Urinary bladder (tissue), 4 donors: ENCODE results near the gene SMARCAL1. TPM values are rescaled to one million over a fixed set of nuclear protein-coding genes. Genes with fewer than 3 reads are reported as not detected.

Experiments used
- DNase-seq: peaks from one replicate; pipeline ENCODE4 v3.0.0-alpha.2; 2015; ENCODE audit errors: extremely low spot score
- H3K27ac ChIP-seq: one replicate; pipeline ENCODE4 v1.5.1; 2013; ENCODE audit warnings: low read depth, mild to moderate bottlenecking, moderate library complexity
- H3K36me3 ChIP-seq: one replicate; pipeline ENCODE4 v1.6.1; 2013; ENCODE audit warnings: mild to moderate bottlenecking, moderate library complexity; ENCODE audit not compliant: insufficient read depth
- H3K4me1 ChIP-seq: one replicate; pipeline ENCODE4 v1.6.1; 2013; ENCODE audit warnings: mild to moderate bottlenecking, moderate library complexity; ENCODE audit not compliant: insufficient read depth
- H3K4me3 ChIP-seq: one replicate; pipeline ENCODE4 v1.5.1; 2013; ENCODE audit warnings: low read depth, low read length
- WGBS: extraction: QIAGEN DNeasy Blood & Tissue Kit; methylation state at CpG from one replicate; pipeline ENCODE4 v1.1.7; 2013; 5-methylcytosine and 5-hydroxymethylcytosine counted together
- polyA plus RNA-seq: library from polyadenylated mRNA; stranded (reverse); fragments of 200-250 nt; gene quantifications from one replicate; pipeline ENCODE4 v1.2.3, GENCODE V29; 2013
- total RNA-seq: library from RNA; depleted of rRNA; stranded (reverse); fragments of >200 nt; gene quantifications from one replicate; pipeline ENCODE4 v1.2.3, GENCODE V29; 2014
- donor health status: healthy with polysubstance abuse.
- donor health status: healthy.

SMARCAL1 gene
- total and polyA plus RNA-seq, 2 donors: 11.1 to 18.9 TPM

DNA sequence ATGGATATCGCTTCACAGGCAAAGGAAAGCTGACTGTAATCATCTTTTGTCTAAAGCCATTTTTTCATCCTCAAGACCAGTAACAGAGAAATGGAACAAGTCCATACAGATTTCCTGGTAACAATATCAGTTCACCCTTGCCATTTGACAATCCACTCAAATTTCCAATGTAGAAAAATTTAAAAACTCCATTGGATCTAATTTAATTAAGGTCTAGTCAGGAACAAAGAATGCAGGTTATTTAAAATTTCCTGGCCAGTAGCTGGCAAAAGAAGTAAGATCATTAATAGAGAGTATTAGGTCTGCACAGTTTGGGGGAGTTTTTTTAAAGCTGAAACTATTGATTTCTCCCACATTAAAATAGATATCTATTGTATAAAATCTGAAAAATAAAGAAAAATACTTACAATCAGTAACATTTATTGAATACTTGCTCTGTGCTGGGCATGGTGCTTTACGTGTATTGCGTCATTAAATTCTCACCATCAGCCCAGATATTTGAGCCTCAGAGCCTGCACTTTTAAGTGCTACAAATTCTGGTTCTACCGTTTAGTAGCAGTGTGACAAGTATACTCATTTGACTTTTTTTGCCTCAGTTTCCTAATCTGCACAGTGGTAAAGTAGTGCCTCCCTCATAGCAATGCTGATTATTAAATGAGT lies 41.8 kb downstream of the SMARCAL1 start:
- 98% methylated on average over 4 of the region's 4 CpGs for WGBS
- Histone ChIP-seq H3K4me3 (no peak overlapping the region), H3K36me3 (peaks cover 13% of the 10 kb centered on the region), H3K4me1 (no peaks in the 10 kb centered on the region), H3K27ac (no peak overlapping the region)
- no peak for DNase-seq

DNA sequence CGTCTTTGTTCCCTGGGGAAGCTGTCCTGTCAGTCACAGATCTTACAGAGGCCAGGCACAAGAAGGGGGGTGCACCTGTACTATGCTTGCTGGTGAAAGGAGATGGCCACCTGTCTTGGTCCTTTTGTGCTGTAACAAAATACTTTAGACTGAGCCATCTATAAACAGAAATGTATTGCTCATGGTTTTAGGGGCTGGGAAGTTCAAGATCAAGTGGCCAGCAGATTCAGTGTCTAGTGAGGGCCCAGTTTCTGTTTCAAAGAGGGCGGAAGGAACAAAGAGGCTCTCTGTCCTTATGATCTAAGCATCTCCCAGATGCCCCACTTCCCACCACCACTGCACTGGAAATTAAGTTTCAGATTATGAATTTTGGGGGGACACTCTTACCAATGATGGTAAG lies 50.9 kb downstream of the SMARCAL1 start:
- no peaks in the 10 kb centered on the region for H3K36me3 ChIP-seq
- no peaks in the 10 kb centered on the region for H3K4me1 ChIP-seq
- 96% methylated on average over 2 of the region's 2 CpGs for WGBS
- no peak for DNase-seq
- H3K4me3 ChIP-seq: no peak overlapping the region
- no peak overlapping the region for H3K27ac ChIP-seq

DNA sequence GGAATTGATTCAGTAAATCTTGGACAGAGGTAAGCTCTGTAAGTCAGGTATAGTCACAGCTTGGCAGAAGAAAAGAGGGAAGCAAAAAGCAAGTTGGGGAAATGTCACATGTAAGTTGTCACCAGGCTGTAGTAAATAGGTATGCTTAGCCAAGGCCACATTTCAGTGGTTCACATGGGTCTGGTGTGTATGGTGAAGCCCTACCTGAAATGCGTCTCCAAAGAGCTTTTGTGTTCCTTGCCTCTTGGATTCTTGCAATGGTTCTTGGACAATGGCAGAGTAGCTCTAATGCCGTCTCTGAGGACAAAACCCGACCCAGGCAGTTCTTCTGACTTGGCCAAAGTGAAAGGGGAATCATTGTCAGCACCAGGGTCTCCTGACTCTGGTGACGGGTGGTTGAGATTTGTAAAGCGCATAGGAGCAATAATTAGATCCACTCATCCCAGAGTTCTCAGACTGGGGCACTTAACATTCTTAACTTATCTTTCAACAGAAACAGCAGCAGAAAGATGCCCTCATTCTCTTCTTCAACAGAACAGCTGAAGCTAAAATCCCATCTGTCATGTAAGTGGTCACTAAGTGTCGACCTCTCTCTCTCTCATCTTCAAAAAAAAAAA lies 51.9 kb downstream of the SMARCAL1 start:
- H3K4me3 ChIP-seq: no peak overlapping the region
- WGBS: 79% methylated on average over 6 of the region's 6 CpGs
- no peak for DNase-seq
- H3K36me3 ChIP-seq: no peaks in the 10 kb centered on the region
- H3K4me1 ChIP-seq: no peaks in the 10 kb centered on the region
- H3K27ac ChIP-seq: no peak overlapping the region

DNA sequence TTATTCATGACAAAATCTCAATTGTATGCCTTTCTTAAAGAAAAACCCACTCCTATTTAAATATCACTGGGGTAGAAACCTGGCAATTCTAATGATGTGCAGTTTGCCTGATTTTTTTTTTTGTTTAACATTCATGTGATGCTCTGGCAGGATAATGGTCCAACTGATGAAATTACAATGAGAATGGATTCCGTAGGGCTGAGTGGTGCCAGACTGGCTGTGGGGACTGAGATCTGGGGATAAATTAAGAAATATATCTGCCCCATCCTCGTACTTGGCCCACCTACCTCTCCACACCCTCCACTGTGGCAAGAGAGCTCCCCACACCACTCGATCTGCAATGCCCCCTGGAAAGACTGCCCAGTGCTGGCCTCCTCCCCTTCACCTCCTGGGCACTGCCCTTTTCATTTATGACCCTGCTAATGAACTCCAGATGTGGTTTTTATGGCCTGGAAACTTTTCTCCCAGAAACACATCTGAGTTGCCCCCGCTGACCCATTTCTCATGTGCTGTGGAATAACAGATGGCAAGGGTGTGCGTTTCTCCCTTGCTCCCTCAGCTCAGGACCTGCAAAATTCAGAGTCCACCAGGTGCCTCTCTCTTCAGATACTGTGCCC lies 53.4 kb downstream of the SMARCAL1 start:
- Histone ChIP-seq H3K36me3 (no peaks in the 10 kb centered on the region), H3K27ac (no peak overlapping the region), H3K4me1 (no peaks in the 10 kb centered on the region), H3K4me3 (no peak overlapping the region)
- WGBS: 64% methylated on average over 5 of the region's 5 CpGs
- no peak for DNase-seq

DNA sequence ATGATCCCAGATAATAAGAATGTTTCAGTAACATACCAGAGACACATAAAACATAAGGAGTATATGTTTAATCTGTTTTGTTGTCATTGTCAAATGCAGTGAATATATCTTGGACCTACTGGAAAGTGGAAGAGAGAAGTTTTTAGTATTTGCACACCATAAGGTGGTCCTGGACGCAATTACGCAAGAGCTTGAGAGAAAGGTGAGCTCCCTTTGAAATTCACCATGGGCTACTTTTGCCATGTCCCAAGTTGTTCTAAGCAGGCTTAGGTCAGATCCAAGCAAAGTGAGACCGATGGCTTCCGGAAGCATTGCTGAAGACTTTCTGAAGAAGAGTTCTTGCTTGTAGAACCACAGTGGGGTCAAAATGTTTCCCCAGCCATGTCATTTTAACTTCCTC lies 55.6 kb downstream of the SMARCAL1 start:
- no peak for DNase-seq
- no peaks in the 10 kb centered on the region for H3K36me3 ChIP-seq
- WGBS: 98% methylated on average over 4 of the region's 4 CpGs
- no peak overlapping the region for H3K27ac ChIP-seq
- H3K4me3 ChIP-seq: no peak overlapping the region
- H3K4me1 ChIP-seq: no peaks in the 10 kb centered on the region

DNA sequence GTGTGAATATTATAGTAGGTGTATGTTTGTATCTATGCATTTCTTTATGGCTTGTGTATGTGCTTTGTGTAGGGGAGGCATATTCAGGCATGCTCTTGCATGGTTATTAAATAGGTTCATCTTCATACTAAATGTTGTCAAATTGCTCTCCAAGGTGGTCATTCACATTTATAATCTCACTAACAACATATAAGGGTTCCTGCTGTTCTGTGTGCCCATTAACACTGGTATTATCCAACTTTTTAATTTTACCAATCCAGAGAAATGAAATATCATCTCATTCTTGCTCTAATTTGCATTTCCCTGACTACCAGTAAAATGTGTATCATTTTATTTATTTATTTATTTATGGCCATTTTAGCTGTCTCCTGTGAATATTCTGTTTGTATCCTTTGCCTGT lies 57.4 kb downstream of the SMARCAL1 start:
- no peak overlapping the region for H3K27ac ChIP-seq
- H3K4me1 ChIP-seq: no peaks in the 10 kb centered on the region
- no peak overlapping the region for H3K4me3 ChIP-seq
- H3K36me3 ChIP-seq: no peaks in the 10 kb centered on the region
- no peak for DNase-seq

DNA sequence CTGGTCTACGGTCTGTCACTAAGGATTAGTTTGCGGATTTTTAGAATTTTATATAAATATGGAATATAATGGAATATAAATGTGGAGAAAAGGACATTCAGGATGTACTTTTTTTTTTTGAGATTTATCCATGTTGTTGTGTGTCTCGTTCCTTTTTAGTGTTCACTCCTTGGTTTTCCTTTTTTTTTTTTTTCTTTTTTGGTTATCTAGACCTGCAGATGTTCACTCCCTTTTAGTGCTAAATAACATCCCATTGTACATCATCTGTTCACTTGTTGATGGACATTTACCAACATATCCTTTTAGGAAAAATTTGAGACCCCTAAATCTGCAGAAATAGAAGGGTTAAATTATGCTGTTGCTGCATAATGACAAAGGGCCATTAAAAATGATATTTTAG lies 60.9 kb downstream of the SMARCAL1 start:
- peaks cover 2% of the 10 kb centered on the region for H3K36me3 ChIP-seq
- H3K4me3 ChIP-seq: no peak overlapping the region
- no peak overlapping the region for H3K27ac ChIP-seq
- DNase-seq: no peak
- 85% methylated on average over 3 of the region's 3 CpGs for WGBS
- H3K4me1 ChIP-seq: no peaks in the 10 kb centered on the region

DNA sequence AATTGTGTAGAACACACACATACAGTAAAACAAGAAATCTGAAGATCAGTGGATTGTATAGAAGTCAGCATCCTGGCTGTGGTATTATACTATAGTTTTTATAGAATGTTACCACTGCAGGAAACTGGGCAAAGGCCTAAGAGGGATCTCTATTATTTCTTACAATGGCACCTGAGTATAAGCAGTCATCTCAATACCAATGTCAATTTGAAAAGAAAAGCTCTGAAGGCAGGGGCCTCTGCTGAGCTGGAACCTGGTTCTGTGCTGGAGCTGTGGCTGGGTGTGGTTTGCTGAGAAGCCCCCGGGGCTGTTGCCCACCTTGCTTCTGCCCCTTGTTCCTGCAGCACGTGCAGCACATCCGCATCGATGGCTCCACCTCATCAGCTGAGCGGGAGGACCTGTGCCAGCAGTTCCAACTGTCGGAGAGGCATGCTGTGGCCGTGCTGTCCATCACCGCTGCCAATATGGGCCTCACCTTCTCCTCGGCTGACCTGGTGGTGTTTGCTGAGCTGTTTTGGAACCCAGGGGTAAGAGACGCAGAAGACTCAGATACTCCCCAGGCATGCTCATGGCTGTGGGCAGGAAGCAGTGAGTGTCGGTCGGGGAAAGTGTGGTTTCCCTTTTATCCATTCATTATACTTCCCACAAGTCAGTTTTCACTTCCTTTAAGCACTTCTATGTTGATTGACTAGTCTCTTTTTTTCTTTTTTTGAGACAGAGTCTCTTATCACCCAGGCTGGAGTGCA lies 62.8 kb downstream of the SMARCAL1 start:
- H3K4me3 ChIP-seq: no peak overlapping the region
- H3K36me3 ChIP-seq: peaks cover 2% of the 10 kb centered on the region
- no peaks in the 10 kb centered on the region for H3K4me1 ChIP-seq
- DNase-seq: no peak
- H3K27ac ChIP-seq: no peak overlapping the region
- WGBS: 89% methylated on average over 12 of the region's 12 CpGs

DNA sequence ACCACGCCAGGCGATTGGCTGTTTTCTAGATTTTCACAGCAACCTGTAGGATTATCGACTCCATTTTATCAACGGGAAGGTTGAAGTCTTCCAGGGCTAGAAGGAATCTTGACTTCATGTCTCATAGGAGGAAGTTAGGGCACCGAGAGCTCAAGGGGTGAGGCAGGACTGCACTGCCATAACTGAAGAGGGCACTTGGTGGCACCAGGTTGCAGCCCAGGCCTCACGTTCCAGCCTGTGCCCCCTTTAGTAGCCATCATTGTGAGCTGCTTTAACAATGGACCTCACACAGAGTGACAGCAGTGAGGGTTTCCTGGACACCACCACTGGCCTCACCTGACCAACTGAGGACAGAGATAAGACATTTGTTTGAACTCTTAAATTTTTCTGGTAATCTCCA lies 63.5 kb downstream of the SMARCAL1 start:
- Histone ChIP-seq H3K4me3 (no peak overlapping the region), H3K4me1 (no peaks in the 10 kb centered on the region), H3K27ac (no peak overlapping the region), H3K36me3 (peaks cover 2% of the 10 kb centered on the region)
- 93% methylated on average over 6 of the region's 6 CpGs for whole genome bisulfite sequencing
- no peak for DNase-seq

DNA sequence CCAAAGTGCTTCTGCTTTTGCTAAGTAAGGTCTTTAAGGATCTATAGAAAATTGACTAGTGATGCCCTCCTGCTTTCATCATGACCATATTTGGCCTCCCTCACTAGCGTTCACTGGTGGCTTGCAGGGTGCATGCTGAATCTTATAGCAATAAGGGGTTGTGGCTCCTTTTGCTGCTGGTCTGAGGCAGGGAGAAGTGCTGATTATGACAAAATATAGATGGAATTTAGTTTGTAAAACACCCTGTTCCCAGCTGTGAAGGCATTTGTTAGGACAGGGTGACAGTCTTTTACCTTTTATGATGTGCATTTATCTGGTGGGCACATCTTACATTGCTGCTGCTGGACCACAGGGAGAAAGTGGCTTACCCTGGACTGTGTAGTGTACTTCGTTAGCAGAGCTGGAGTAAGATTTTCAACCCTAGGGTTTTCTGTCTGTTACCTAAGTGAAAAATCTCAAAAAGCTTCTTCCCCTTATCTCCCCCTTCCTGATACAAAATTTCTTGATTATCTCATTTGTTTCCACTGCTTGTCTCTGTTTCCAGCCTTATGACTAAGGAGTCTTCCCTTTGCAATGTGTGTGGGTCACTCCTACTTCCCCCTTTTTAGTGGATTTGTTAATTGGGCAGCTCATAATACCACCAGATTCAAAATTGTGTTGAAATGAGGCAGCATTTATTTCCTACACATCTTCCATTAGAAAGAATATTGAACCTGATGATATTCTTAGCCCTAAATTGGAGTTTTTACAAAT lies 65.2 kb downstream of the SMARCAL1 start:
- no peak for DNase-seq
- peaks cover 2% of the 10 kb centered on the region for H3K36me3 ChIP-seq
- 84% methylated on average over 2 of the region's 2 CpGs for WGBS
- no peak overlapping the region for H3K27ac ChIP-seq
- H3K4me1 ChIP-seq: no peaks in the 10 kb centered on the region
- no peak overlapping the region for H3K4me3 ChIP-seq

DNA sequence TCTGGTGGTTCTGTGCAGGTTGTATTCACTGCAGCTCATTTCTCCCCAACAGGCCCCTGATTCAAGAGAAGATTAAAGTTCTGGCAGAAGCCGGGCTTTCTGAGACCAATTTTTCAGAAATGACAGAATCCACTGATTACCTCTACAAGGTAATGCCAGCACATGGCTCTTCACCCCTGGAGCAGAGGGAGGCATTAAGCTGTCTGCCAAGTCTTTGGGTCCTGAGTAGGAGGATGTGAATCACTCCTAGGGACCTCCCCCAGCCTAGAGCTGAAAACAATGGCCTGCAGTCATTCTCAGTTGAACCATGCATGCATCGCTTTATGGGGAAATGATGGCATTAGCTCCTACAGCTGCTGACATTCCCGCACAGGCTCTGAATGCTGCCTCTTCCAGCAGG lies 65.9 kb downstream of the SMARCAL1 start:
- no peak overlapping the region for H3K27ac ChIP-seq
- DNase-seq: no peak
- no peak overlapping the region for H3K4me3 ChIP-seq
- no peaks in the 10 kb centered on the region for H3K4me1 ChIP-seq
- 86% methylated on average over 3 of the region's 3 CpGs for WGBS
- H3K36me3 ChIP-seq: peaks cover 5% of the 10 kb centered on the region

DNA sequence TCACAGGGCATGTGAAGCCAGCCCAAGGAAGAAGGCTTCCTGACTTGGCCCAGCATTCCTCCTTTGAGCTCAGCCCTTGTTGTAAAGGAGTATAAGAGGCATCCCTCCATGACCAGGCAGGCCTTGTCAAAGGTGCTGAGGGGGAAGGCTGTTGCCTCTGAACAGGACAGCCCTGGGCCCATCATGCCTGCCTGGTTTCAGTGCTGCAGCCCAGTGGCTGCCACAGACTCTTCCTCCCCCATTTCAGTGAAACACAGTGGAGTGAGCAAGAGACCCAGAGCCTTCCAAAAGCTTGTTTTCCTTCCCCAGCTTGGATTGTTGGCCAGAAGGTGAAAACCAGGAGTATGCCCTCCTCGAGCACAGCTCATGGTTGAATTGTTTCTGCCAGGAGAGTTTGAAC lies 66.5 kb downstream of the SMARCAL1 start:
- no peak for DNase-seq

DNA sequence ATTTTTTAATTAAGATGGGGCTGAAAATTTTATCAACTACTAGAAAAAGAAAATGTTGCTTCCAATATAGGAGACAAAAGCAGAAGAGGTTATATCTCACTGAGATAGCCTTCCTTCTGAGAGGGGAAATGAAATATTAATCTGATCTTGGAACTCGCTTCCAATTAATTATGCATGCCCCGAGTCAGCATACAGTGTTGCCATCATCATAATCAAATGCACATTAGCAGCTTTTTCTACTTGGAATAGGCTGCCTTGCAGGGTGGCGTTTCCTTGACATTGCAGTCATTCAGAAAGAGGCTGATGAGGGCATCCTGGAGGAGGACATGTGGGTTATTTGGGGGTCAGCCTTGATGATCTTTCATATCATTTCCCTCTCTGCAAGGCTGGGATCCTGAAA lies 67.9 kb downstream of the SMARCAL1 start:
- H3K4me3 ChIP-seq: no peak overlapping the region
- peaks cover 5% of the 10 kb centered on the region for H3K36me3 ChIP-seq
- H3K27ac ChIP-seq: no peak overlapping the region
- no peak for DNase-seq
- 95% methylated on average over 3 of the region's 3 CpGs for WGBS
- no peaks in the 10 kb centered on the region for H3K4me1 ChIP-seq

More for the DNA sequence above, 66.5 kb downstream of the SMARCAL1 start:
- no peak overlapping the region for H3K27ac ChIP-seq
- H3K36me3 ChIP-seq: peaks cover 5% of the 10 kb centered on the region
- no peak overlapping the region for H3K4me3 ChIP-seq
- 95% methylated on average over 1 of the region's 1 CpG for WGBS
- H3K4me1 ChIP-seq: no peaks in the 10 kb centered on the region
